ENCODE results near the gene EMX1. TPM values are rescaled to one million over a fixed set of nuclear protein-coding genes. Genes with fewer than 3 reads are reported as not detected.

The EMX1 gene
- total and polyA plus RNA-seq, 2 of the 13 experiments (the other 11 are each of a cell fraction or from before 2014, with no cell fraction given): 0.62 to 4.9 TPM

- TF ChIP-seq HBP1 (CRISPR knock-in tag; IDR thresholded peaks at IDR 0.05; ENCODE audit: low read depth) (0 out of 2 replicates have a peak, but pooled peaks have one; percentile 74), ZNF772 (CRISPR knock-in tag; IDR thresholded peaks at IDR 0.05) (no peak), ZBTB10 (CRISPR knock-in tag; IDR thresholded peaks at IDR 0.05; ENCODE audit: borderline replicate concordance) (0 out of 2 replicates have a peak, but pooled peaks have one; percentile 43), SOX6 (IDR thresholded peaks at IDR 0.05) (no peak), SOX6 (CRISPR knock-in tag; IDR thresholded peaks at IDR 0.05) (no peak; the same call in 1 of the 2 replicates), ZNF691 (CRISPR knock-in tag; IDR thresholded peaks at IDR 0.05; ENCODE audit: borderline replicate concordance, low read depth) (no peak), NCOR1 (IDR thresholded peaks at IDR 0.05; ENCODE audit: borderline replicate concordance, low read length) (no peak), STAG1 (CRISPR knock-in tag; IDR thresholded peaks at IDR 0.05) (no peak), CREB3 (CRISPR knock-in tag; IDR thresholded peaks at IDR 0.05) (peak; percentile 65; the same call in 1 of the 2 replicates), CHD4 (IDR thresholded peaks at IDR 0.05; ENCODE audit: borderline replicate concordance, low read length) (no peak), SMC3 (IDR thresholded peaks at IDR 0.05; ENCODE audit: low read length) (no peak), ZNF101 (CRISPR knock-in tag; IDR thresholded peaks at IDR 0.05; ENCODE audit: borderline replicate concordance, low read depth) (no peak), ZNF703 (CRISPR knock-in tag; IDR thresholded peaks at IDR 0.05; ENCODE audit: borderline replicate concordance) (no peak), ZBTB49 (CRISPR knock-in tag; IDR thresholded peaks at IDR 0.05; ENCODE audit: borderline replicate concordance) (peak; percentile 93), BORCS8-MEF2B (CRISPR knock-in tag; IDR thresholded peaks at IDR 0.05) (peak; percentile 82), KMT2A (CRISPR knock-in tag; IDR thresholded peaks at IDR 0.05) (0 out of 2 replicates have a peak, but pooled peaks have one; percentile 32), CTCF (CRISPR knock-in tag; IDR thresholded peaks at IDR 0.05) (no peak), ZKSCAN5 (CRISPR knock-in tag; IDR thresholded peaks at IDR 0.05) (no peak), ZNF577 (CRISPR knock-in tag; IDR thresholded peaks at IDR 0.05; ENCODE audit: borderline replicate concordance, low read depth) (0 out of 2 replicates have a peak, but pooled peaks have one; percentile 49)
Observed at GRCh38 chr2:72883356-72883962, 33.9 kb upstream of the EMX1 start (continued).

All from HepG2 (cell line).